Measurements from ENCODE around the gene SLCO2A1.

- TF ChIP-seq POLR2AphosphoS5 (IDR thresholded peaks at IDR 0.05) (no peak), POLR2A (IDR thresholded peaks at IDR 0.05) (no peak), CTCF (IDR thresholded peaks at IDR 0.05) (no peak), EP300 (IDR thresholded peaks at IDR 0.05) (no peak)
Observed at GRCh38 chr3:134074790-134075567, 45.3 kb upstream of the SLCO2A1 start.
